GM18519 (cell line): ENCODE measurements around the gene UPK1B.
"Not testable (repeated sequence)": the region's sequence is repeated elsewhere in the genome, so short reads cannot be mapped to it uniquely, and the experiment has no call there.

Experiments
- ATAC-seq: cut with Tn5 transposase; IDR thresholded peaks from one replicate; pipeline ENCODE4 v1.9.1; 2021; ENCODE audit warnings: mild to moderate bottlenecking, moderate library complexity; ENCODE audit not compliant: unreplicated experiment, low FRiP score

The UPK1B gene

DNA sequence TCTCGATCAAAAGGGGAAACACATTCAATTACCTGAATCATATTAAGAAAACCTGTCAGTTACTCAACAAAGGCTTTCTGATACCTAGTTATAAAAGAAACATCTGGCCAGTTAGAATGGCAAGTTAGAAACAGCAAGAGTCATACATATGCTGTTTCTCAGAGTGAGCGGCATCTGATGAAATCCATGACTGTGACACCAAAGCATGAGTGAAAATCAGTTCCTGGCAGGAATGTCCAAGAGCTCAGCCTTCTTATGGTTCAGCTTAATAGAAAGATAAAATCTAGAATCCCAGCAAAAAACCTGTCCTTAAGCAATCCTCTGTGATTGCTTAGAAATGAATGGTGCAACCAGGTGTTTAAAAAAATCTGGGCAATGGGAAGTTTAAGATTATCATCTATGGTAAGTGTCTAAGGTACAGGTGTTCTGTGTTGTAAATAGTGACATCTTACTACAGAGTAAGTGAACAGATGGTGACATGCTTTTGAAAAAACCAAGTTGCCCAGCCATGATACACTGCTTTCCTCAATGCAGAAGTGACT lies 48.5 kb downstream of the UPK1B start:
- no peak for ATAC-seq

DNA sequence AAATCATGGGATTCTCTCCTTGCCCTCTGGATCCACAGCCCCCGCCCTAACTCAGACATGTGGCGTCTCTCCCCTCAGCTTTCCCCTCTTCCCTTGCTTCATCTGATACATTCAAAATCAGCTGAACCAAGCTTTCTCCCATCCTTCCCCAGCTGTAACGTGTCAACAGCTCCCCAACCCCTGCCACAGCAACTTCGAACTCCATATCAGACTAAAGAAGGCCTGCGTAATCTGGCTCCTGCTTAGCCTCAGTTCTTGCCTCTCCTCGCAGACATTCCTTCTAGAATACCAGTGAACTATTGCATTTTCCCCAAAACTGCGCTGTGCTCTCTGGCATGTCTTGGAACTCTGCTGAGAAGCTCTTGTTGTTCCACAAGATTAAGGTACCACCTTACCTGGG lies 49.0 kb downstream of the UPK1B start:
- ATAC-seq: no peak

DNA sequence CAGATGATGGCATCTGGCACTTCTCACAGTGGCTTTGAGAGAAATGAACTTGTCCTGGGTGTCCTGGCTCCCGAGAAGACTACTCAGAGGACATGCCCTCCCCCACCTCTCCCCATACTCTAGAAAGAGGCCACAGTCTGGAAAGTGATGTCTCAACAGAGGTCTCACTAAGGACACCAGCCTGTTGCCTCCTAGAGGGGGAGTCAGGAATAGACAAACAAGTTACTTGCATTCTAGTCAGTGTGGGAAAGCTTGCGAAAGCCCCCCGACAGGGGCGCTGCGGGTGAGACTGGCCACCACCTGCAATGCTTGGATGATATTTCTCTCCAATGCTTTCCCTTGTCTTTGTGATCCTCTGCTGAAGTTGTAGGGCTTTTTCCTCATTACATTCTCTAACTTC lies 50.1 kb downstream of the UPK1B start:
- no peak for ATAC-seq

DNA sequence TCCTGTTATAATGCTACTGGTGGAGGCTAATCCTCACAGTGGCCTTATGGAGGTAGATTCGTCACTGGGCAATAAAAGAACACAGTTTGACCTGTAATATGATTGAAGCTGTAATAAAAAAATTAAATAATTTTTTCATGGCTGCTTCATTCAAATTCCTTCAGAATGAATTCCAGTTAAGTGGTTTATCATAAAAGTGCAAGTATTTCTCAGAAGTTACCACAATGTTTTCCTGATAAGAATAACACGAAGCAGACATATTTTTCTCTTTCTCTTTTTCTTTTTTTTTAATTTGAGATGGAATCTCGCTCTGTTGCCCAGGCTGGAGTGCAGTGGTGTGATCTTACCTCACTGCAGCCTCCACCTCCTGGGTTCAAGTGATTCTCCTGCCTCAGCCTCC lies 51.7 kb downstream of the UPK1B start:
- ATAC-seq: no peak

DNA sequence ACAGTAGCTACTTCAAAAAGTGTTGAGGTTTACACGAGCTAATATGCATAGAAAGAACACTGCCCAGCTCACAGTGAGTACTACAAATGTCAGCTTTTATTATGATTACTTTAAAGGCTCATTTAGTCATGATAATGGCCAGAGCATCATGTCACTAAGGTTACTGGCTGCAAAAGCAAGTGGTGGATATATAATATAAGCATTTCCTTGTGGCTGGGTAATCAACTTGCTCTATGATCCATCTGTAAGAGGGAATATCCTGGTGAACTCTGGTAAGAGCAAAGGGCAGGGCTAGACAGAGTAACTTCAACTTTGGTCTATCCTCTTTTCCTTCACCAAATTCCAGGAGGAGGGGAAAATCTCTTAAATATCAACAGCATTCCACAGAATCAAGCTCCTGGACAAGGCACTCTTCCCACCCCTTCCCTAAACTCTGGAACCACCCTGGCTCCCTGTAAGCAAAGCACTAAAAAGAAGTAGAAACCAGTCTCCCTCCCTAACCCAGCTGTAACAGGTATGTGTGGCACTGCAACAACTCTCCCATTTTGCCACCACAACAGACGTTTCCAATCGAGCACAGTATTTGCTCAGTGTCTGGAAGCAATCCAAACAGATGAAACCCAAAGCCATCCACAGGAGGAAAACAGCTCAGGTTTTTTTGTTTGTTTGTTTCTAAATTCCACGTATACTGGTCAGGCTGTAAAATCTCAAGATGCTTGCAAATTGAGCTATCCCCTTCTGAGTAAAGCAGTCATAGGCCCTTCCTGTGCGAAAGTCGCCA lies 53.9 kb downstream of the UPK1B start:
- no peak for ATAC-seq

DNA sequence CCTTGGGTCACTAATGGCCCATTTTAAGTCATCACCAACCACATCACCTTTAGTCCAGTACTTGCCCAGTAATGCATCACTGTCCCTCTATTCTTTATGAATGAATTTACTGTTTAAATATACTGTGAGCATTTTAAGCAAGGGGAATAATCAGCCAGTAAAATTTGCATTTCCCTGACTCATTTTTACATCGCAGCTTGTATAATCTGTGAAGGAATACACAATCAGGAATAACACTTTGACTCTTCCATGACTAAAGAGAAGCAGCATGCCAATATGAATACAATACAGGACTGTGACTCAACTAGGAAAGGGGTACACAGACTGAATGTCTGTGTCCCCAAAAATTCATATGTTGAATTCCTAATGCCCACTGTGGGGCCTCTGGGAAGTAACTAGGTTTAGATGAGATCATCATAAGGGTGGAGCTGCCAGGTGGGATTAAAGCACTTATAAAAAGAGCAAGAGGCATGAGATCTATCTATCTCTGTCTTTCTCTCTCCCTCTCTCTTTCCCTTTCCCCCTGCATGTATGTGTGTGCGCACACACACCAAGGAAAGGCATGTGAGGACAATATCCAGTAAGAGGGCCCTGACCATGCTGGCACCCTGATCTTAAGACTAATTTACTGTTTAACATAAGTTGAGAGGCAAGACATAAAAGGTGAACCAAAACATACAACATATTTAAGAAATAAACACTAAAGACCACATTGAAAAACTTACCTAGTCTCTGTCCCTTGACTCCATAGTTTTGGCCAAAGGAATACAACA lies 55.2 kb downstream of the UPK1B start:
- no peak for ATAC-seq

DNA sequence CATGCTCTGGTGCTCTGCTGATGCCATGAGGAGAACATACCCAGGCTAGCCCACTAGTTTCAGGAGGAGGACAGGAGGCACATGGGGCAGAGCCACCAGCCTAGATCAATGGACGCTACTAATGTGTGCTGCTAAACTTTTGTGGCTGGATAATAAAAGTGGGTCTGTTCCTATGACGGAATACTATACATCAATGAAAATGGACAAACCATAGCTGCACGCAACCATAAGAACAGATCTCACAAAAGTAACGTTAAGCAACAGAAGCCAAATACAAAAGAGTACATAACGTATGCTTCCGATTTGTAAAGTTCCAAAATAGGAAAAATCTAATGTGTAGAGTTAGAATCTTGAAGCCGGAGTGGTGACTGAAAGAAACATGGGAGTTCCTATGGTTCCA lies 55.8 kb downstream of the UPK1B start:
- ATAC-seq: no peak

DNA sequence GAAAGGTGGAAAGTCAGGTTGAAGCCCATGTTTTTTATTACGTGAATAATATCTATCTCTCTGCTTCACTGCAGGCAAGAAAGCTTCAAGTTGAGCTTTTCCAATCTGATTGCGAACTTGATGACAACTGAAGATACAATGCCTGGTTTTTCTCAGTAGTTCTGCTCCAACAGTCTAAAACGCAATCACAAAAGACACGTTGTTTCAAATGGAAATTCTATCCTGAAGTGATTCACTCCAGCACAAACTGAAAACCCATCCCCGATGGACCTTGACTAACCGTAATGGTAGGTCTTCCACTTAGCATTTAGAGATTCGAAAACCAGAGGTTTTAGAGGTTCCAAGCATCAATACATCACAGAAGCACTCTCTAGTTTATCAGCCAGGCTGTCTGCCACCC lies 56.7 kb downstream of the UPK1B start:
- no peak for ATAC-seq

DNA sequence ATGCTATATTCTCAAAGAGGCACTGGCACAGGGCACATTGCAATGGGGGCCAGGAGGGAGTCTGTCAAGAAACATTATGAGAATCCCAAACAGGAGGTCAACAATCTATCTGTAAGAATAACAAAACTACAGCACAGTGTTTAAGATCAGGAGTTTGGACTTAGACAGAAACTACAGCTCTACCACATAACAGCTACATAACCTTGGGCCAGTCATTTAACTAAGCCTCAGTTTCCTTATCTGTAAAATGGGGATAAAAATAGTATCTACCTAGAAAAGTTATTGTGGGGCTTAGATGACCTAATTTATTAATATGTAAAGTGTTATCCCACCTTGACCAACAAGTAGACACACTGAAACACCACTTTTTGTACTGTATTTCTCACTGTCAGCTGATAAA lies 57.3 kb downstream of the UPK1B start:
- ATAC-seq: no peak

DNA sequence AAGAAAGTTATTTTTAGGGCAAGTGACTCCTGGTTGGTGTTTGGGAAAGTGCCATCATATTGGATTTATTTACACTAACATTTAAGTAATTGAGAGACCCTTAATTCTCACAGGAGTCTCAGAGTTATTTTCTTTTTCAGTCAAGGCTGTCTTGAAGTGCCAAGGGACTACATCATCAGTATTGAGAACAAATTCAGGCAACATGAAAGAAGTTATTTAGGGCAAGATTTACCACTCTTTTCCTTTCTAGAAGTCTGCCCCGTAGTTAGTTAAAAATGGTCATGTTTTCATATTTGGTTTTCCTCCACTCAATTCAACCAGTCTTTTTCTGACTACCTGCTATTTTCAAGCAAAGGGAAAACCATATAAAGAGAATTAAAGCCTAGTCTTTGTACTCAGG lies 61.2 kb downstream of the UPK1B start:
- ATAC-seq: no peak

DNA sequence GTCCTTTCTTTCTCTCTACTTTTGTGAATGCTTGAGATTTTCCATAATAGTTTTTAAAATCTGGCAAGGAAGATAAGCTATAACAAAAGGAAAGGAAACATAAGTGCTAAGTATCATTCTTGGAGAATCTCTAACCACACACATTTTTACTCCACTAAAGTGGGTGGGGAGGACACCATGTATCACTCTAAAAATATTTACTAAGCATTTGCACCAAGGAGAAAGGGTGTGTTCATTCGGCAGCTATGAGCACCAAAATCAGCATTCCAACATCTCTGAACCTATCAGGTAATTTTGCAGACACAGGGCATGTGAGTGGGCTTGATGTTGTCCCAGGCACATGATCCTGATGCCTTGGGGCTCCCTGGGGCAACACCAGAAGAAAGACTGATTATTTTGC lies 61.8 kb downstream of the UPK1B start:
- no peak for ATAC-seq

DNA sequence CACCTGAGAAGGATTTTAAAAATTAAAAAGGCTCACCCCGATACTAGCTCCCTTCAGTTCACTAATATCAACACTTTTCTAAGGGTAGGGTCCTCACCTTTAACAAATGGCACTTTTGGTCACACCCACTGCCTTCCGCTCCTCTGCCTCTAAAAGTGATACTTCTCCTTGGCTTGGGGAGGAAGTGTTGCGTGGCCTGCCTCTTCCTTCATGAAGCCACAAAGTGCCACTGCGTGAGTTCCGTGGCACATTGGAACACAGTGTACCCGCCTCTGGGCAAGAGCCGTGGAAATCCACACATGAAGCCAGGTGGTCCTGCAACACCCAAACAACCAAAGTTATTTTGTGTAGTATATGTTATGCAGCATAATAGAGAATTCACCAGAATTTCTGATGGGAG lies 63.4 kb downstream of the UPK1B start:
- no peak for ATAC-seq

DNA sequence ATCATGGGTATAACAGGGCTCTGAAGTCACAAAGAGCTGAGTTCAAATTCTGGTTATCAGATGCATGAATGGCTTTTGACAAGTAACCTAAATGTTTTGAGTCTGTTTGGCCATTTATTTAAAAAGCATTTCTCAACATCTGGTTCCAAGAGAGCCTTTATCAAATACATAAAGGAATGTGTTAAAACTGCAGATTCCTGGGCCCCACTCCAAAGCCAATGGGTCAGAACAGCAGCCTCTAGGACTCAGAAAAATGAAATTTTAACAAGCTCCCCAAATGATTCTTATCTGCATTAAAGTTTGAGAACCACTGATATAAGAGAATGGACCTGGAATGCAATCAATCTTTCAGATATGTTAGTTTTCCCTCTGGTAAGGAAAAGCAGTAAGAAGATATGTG lies 63.9 kb downstream of the UPK1B start:
- no peak for ATAC-seq

DNA sequence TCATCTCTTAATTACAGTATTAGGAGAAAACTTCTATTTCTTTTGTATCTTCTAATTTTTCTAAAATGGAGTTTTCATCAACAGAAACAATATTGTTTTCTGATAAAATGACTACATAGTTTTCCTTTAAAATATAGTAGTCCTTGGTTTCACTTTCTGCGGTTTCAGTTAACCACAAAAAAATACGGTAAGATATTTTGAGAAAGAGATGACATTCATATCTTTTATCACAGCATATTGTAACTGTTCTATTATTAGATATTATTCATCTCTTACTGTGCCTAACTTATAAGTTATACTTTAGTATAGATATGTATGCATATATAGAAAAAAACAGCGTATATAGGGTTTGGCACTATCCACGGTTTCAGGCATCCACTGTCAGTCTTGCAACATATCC lies 65.0 kb downstream of the UPK1B start:
- no peak for ATAC-seq

DNA sequence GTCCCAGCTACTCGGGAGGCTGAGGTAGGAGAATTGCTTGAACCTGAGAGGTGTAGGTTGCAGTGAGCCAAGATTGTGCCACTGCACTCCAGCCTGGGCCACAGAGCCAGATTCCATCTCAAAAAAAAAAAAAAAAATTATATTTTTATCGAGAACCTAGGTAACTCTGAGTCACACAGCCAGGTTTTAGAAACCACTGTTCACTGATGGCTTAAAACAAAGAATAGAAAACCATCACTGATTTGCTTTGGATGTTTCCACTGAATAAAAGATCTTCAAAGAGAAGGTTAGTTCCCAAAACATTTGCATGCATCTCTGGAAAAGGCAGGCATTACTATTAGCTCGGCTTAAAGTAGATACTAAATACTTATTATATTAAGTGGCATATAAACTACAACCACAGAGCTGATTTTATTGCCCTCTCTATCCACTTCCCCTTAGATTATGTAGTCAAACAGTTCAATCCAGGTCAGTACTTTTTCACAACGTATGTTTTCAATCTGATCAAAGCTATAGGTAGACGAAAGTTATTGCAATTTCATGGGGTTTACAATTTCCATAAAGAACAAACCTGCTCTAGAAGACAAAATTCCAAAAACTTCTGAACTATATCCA lies 65.9 kb downstream of the UPK1B start:
- no peak for ATAC-seq

DNA sequence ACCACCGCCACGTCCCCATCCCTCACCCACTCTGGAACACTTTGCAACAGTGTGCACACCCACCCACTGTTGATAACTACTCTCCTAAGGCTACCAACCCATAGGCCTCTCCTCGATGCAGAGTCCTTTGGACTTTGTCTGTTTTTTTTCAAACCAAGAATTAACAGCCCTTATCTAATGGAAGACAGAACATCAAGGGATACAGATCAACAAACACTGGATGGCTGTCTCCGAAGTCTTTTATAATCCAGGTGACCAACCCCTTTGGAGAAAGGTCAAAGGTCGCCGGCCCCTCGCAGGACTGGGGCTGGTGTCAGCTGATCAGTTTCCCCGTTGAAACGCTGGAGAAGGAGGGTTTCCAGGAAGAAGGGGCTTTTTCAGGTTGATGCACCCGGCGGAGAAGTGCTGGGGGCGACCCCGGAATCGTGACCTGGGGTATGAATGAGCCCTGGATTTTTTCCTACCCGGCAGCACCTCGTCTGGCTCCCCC lies 66.7 kb downstream of the UPK1B start:
- no peak for ATAC-seq

DNA sequence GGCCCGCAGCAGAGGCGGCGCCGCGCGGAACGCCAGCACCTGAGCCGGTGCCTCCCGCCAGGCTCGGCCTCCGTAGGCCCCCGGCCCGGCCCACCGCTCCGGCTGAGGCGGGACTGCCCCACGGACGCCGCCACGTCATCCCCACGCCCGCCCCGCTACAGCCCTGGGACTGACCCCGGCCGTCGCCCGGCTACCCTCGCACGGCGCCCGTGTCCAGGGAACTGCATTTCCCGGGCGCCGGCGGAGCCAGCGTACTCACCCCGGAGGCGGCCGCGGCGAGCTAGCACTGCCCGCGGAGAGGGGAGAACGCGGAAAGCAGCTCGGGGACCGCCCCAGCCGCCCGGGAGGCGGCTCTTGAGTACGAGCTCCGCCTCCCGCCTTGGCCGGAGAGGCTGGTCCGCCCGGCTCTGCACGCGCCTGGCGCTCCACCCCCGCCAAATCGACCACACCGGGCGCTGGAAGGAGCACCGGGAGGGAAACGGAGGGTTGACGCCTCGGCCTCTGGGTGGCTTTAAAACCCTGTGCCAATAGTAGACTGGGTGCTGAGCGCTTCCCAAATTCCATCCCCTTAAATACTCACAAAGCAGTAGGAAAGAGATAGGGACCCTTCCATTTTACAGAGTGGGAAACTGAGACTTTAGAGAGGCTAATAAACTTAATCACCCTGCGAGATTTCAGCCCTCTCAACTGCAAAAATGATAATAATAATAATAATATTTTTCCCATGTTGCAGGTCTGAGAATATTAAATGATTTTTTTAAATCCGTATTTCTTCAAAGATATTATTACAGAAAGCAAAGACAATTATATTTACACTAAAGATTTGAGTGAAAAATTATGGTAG lies 67.4 kb downstream of the UPK1B start, which contains the start of gene B4GALT4:
Gene B4GALT4, minus strand, starts transcription at position 288 of the 844 bp plus-strand sequence. CDS start 10,779 bp downstream, outside the sequence.
- ATAC-seq: peak; percentile 86

DNA sequence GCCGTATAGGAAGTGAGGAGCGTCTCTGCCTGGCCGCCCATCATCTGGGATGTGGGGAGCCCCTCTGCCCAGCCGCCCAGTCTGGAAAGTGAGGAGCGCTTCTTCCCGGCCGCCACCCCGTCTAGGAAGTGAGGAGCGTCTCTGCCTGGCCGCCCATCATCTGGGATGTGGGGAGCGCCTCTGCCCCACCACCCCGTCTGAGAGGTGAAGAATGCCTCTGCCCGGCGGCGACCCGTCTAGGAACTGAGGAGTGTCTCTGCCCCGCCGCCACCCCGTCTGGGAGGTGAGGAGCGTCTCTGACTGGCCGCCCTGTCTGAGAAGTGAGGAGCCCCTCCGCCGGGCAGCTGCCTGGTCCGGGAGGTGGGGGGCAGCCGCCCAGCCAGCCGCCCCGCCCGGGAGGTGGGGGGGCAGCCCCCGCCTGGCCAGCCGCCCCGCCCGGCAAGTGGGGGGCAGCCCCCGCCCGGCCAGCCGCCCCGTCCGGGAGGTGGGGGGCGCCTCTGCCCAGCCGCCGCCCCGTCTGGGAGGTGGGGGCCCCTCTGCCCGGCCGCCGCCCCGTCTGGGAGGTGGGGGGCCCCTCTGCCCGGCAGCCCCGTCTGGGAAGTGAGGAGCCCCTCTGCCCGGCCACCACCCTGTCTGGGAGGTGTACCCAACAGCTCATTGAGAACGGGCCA lies 69.1 kb downstream of the UPK1B start:
- ATAC-seq: not testable (repeated sequence)

DNA sequence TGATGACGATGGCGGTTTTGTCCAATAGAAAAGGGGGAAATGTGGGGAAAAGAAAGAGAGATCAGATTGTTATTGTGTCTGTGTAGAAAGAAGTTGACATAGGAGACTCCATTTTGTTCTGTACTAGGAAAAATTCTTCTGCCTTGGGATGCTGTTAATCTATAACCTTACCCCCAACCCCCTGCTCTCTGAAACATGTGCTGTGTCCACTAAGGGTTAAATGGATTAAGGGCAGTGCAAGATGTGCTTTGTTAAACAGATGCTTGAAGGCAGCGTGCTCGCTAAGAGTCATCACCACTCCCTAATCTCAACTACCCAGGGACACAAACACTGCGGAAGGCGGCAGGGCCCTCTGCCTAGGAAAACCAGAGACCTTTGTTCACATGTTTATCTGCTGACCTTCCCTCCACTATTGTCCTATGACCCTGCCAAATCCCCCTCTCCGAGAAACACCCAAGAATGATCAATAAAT lies 69.7 kb downstream of the UPK1B start:
- ATAC-seq: not testable (repeated sequence)
